ENCODE measurements around the gene TBC1D9.
A peak's percentile ranks its signal among the peaks of the same experiment; 100 is the strongest.
"Not testable (repeated sequence)": the region's sequence is repeated elsewhere in the genome, so short reads cannot be mapped to it uniquely, and the experiment has no call there.

Gene TBC1D9

DNA sequence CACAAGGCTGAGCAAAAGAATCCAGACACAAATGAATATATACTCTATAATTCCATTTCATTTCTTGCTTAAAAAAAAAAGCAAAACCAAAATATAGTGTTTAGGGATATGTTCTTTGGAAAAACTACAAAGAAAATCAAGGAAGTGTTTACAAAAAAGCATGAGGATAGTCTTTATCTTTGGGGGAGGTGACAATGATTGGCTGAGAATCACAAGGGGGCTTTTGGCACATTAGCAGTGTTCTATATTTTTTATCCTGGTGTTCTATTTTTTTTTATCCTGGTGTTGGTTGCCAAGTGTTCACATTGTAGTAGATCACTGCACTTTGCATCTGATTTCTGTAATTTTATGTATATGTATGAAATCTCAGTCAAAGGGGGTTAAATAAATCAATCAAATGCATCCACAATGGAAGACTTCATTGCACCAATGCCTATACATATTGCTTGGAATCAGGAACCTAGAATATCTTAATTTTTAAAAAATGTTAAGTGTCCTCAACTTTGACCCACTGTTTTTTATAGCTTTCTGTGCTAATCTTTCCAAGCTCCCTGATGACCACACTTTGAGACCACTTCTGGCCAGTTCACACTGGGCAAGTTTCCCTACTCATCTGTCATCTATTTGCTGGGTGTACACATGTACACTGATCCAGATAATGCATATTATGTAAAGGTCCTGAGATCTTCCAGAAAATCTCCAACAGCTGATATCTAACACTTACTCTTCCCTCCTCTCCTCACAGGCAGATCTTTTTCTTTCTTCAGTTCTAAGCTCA is 3.7 kb downstream of the TBC1D9 start:
- no peak for FAIRE-seq

DNA sequence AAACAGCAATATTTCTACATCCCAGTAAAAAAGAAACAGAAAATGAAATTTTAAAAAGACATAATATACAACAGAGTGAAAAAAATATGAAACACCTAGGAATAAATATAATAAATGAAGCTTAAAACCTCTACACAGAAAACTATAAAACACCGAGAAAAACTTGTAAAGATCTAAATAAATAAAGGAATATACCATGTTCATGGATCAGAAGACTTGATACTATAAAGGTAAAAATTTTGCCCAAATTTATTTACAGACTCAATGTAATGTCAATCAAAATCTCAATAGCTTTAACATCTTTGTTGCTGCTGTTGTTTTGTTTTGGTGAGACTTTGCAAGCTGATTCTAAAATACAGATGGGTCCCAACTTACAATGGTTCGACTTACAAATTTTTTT is 5.7 kb downstream of the TBC1D9 start:
- FAIRE-seq, result peak; percentile 5

DNA sequence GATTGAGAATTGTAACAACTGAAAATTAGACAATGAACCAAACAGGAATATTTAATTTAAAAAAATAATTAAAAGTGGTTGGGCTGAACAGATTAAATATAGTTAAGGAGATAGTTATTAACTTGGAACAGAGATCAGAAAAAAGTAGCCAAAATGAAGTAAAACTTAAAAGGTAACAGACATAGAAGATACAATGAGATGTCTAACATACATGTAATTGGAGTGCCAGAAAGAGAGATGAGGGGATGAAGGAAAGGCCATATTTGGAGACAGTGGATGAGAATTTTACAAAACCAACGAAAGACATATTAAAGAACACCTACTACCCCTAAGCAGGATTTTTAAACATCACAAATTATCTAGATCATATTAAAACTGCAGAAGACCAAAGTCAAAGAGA is 8.0 kb downstream of the TBC1D9 start:
- no peak for FAIRE-seq

DNA sequence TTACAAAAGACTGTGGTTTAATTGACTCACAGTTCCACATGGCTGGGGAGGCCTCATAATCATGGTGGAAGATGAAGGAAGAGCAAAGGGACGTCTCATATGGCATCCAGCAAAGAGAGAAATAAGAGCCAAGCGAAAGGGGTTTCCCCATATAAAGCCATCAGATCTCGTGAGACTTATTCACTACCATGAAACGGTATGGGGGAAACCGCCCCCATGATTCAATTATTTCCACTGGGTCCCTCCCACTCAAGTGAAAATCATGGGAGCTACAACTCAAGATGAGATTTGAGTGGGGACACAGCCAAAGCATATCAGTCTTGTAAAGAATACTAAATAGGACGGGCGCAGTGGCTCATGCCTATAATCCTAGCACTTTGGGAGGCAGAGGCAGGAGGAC is 9.6 kb downstream of the TBC1D9 start:
- FAIRE-seq, result not testable (repeated sequence)

DNA sequence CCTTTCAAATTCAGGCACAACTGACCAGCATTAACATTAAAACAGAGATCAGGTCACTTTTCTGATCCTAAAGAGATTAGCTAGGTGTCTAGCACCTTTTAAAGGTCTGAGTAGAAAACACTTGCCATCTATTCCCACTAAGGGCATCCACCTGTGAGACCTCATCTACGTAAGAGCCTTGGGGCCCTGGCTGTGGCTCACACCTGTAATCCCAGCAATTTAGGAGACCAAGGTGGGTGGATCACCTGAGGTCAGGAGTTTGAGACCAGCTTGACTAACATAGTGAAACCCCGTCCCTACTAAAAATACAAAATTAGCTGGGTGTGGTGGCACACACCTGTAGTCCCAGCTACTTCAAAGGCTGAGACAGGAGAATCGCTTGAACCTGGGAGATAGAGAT is 11.8 kb downstream of the TBC1D9 start:
- FAIRE-seq, result no peak

DNA sequence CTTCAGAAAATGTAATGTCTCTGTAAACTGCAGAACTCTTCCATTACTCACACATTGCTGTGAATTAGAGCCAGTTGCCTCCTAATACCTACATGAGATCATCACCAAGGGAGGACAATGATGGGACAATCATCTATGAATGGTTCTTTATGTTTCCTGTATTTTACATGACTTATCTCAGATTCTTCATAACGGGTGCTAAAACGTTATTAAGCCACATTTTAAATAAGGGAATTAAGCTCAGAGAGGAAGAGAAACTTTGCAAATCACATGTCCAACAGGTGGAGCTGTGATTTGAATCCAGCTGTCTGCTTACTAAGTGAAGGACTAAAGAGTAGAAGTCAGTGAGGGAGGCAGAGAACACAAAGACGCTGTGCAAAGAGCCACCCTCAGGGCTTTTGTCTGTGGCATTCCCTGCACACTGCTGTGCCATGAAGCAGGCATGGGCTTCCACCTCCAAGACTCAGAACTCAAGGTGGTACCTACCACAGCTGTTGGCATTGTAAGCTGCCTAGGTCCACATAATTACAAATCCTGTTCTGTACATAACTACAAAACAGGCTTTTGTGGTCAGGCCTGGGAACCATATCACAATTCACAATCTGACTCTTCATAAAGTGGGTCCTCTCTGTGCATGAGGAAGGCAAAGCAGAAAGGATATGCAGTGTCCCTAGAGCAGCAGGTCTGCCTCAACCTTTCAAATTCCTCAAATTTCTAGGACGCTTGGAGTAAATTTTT is 12.8 kb downstream of the TBC1D9 start:
- no peak for FAIRE-seq

DNA sequence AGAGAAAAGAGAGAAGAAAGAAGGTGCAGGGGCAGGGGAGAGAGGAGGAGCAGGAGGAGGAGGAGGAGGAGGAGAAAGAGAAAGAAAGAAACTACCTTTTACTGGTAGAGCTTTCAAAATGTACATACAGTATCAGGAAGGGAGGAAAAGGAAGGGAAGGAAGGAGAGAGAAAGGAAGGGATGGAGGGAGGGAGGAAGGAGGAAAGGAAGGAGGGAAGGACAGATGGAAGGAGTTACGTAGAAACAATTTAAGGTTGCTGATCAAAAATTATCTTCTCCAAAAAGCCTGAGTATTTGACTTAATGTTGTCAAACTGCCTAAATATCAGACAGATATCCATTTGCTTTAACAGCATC is 13.4 kb downstream of the TBC1D9 start:
- no peak for FAIRE-seq

DNA sequence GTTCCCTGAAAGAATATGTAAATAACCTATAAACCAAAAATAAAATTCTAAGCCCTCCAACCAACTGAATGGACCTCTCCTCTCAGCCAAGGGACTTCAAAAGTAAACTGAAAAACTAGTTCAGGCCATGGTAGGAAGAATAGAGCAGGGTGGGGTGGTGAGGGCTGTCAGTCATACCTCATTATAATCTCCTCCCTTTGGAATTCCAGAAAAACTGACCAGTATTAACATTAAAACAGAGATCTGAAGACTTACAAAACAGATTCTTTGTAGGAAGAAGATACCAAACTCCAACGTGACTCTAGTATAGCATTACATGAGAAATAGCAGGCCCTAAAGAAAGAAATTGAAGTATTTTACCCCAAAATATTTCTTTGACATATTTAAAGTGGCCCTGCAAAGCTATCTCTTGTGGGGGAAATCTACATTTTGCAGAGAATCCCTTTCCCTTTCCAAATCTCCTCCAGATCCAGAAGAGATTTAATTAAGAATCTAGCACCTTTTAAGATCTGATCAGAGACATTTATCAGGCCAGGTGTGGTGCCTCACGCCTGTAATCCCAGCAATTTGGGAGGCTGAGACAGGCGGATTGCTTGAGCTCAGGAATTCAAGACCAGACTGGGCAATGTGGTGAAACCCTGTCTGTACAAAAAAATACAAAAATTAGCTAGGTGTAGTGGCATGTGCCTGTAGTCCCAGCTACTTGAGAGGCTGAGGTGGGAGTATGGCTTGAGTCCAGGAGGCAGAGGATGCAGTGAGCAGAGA is 15.1 kb downstream of the TBC1D9 start:
- no peak for FAIRE-seq

DNA sequence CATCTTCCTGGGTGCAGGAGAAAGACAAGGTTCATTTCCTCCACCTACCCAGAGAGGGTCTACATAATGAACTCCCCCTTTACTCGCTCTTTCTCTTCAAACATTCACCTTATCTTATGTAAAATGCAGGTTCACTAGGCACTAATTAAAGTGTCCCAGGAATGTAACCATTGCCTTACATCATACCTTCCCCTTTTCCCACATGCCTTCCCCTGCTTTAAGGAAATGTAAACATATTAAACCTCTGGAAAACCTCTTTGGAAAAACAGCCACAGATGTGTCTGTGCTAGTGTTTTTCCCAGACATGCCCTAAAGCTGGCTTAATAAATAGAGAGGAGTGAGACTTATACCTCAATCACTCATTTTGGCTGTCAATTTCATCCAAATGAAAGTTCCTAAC is 15.8 kb downstream of the TBC1D9 start:
- no peak for FAIRE-seq

DNA sequence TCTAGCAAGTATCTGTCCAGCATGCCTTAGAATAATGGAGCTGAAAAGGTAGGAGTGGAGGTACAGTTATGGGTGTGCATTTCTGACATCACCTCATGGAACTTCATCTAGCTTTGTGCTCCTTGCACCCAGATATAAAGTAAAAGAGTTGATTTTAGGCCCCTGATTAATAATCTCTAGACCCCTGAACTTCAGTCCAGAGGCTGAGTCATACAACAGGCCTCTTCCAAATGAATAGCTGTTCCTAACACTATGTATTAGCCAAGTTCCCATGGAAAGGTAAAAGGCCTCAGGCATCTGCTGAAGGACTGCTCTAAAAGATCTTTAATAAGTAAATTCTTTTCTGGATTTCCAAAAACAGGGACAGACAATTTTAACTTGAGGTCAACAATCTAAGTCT is 16.2 kb downstream of the TBC1D9 start:
- no peak for FAIRE-seq

DNA sequence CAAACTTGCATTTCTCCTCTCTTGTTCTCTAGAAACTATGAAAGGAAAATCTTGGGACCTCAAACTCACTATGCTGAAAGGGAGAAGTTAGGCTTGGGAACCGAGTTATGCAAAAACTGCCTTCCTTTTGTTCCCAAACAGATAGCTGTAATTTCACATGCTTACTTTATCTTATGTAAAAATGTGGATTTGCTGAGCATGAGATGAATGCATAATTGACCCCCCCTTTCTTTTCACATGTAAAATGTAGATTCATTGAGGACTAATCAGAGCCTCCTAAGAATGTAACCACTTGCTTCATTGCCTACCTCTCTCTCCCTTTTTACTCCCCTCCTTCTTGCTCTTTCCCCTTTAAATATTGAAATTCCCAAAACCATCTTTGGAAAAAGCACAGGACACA is 18.0 kb downstream of the TBC1D9 start:
- FAIRE-seq, result no peak

DNA sequence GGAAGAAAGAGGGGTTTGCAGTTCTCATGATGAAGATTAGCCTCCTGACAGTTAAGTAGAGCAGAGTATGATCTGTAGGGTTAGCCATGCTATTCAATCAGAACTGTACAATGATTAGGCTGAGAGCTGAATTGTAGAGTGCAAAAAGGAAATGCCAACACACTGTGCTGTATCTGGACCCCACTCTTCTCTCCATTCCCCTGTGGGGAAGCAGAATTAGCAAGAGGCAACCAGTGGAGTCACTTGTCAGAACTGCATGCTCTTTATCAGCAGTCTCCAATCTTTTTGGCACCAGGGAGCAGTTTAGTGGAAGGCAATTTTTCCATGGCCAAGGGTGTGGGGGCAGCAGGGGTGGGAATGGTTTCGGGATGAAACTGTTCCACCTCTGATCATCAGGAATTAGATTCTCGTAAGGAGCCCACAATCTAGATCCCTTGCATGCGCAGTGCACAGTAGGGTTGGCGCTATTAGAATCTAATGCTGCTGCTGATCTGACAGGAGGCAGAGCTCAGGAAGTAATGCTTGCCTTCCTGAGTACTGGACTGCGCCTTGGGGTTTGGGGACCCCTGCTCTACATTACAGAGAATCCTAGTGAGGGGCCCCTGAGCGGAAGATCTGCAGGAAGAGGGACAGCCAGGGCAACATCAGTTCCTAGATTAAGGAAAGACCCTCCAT is 19.4 kb downstream of the TBC1D9 start:
- FAIRE-seq, result no peak

DNA sequence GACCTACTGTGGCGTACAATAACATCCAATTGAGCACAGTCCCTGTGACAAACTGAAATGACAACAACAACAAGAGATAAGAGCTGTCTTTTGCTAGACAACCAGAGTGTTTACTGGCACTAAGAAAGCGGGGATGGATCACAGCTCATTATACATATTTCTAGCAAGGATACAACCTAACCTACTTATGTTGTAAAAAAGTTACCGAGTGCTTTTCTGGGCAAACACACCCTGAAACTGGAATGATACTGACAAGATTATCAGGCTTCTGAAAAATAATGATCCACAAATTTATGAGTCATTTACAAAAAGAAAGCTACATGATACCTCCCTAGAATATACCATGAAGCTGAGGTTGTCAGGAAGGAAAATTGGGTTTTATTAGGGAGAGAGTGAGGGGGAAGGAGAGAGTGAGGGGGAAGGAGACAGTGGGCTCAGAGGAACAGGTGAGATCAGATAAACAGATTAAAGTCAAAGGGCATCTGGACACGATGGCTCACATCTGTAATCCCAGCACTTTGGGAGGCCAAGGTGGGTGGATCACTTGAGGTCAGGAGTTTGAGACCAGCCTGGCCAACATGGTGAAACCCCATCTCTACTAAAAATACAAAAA is 20.3 kb downstream of the TBC1D9 start:
- FAIRE-seq, result no peak

DNA sequence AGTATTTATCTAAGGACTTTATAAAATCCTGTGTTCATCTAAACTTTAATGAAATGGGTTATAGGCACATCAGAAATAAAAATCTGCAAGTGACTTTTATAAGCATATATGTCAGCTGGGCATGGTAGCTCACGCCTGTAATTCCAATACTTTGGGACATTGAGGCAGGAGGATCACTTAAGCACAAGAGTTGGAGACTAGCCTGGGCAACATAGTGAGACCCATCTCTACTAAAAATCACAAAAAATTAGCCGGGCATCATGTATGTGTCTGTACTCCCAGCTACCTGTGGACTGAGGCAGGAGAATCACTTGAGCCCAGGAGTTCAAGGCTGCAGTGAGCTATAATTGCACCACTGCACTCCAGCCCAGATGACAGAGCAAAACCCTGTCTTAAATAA is 20.9 kb downstream of the TBC1D9 start:
- FAIRE-seq, result no peak

DNA sequence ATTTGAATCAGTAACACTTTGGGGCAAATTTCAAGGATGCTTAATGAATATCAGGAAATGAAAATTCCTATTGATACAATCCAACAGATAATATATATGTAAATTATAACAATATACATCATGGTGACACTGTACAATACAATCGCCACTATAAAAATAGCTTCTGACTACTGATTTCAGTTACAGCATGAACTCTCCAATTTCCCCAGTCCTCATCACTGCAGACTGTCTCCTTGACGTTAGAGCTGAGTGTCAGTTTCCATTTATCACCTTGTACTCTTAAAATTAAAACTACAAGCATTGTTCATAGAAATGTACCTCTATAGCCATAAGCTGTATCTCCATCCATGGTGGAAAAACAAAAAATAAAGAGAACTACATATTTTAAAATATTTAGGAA is 23.4 kb downstream of the TBC1D9 start:
- FAIRE-seq, result no peak

DNA sequence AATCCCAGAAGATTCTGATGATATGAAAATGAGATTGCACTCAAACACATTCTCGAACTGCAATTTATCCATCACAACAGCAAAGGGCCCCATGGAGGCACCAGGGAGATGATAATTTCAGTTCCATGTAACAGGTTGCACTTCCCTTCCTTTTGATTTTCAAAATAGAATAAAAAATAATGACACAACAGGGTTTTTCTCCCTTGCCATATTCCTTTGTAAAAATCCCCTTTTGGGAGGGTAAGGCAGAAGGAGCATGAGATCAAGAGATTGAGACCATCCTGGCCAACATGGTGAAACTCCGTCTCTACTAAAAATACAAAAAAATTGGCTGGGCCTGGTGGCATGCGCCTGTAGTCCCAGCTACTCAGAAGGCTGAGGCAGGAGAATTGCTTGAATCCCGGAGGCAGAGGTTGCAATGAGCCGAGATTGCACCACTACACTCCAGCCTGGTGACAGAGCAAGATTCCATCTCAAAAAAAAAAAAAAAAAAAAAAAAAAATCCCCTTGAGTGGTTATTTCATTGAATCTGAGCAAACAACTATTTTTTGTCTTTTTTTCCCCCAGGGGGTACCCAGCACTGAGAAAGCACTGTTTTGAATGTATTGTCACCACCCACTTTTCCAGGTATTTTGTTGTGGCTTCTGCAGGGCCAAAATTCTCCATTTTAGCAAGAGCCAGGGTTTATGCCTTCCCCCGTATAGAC is 26.7 kb downstream of the TBC1D9 start:
- no peak for FAIRE-seq

DNA sequence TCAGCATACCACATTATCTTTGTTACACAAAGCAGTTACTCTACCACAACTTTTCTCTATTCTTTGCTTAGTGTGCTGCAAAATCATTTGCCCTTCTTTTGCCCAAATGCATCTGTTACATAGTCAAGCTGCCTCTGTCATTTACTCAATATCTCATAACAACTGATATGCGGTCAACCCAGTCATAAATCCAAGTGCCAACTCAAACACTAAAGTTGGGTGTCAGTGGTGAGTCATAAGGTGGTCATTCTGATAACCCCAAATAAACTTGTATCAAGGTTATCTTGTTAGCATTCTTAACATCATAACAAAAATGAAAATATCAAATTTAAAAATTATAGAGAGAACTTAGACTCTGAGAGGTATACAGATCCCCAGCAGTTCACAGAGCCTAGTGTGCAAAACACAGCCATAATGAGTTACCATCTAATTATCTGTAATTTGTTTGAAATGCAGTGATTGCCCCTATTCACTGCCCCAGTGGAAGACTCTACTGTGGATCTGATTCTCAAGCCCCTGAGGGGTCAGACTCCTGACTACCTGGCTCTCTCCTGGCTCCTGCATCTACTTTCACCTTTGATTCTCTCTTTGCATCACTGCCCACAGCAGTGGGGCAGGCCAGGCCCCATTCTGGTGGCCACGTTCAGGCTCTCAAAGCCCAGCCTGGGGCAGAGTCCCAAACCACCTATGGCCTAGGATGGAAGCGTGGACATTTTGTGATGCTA is 29.2 kb downstream of the TBC1D9 start:
- FAIRE-seq, result no peak

DNA sequence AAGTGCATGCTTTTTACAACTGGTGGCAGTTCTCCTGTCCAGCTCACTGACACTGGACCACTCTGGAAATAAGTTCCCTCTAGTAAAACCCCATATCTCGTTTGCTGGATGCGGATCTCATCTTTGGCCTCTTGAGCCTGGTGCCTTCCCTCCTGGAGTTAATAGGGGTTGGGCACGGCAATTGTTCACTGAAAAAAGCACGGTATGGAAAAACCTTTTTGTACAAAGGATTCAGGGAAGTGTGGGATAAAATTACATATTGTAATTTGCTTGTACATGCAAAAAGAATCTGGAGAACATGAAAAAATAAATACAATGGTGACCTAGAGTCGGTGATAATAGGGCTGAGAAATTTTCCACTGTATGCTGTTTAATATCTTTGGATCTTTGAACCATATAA is 30.6 kb downstream of the TBC1D9 start:
- no peak for FAIRE-seq

DNA sequence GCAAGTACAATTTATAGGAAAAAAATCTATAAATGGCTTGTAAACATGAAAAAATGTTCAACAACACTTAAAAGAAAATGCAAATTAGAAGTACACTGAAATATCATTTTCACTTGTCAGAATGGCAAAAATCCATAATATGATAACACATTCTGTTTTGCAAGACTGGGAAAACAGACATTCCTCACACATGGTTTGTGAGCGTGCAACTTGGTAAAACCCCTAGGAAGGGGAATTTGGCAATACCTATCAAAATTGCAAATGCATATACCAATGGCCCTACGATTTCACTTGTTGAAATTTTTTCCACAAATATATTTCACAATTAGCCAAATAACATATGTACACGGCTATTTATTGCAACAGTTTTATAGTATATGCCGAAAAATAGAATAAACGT is 31.4 kb downstream of the TBC1D9 start:
- no peak for FAIRE-seq

DNA sequence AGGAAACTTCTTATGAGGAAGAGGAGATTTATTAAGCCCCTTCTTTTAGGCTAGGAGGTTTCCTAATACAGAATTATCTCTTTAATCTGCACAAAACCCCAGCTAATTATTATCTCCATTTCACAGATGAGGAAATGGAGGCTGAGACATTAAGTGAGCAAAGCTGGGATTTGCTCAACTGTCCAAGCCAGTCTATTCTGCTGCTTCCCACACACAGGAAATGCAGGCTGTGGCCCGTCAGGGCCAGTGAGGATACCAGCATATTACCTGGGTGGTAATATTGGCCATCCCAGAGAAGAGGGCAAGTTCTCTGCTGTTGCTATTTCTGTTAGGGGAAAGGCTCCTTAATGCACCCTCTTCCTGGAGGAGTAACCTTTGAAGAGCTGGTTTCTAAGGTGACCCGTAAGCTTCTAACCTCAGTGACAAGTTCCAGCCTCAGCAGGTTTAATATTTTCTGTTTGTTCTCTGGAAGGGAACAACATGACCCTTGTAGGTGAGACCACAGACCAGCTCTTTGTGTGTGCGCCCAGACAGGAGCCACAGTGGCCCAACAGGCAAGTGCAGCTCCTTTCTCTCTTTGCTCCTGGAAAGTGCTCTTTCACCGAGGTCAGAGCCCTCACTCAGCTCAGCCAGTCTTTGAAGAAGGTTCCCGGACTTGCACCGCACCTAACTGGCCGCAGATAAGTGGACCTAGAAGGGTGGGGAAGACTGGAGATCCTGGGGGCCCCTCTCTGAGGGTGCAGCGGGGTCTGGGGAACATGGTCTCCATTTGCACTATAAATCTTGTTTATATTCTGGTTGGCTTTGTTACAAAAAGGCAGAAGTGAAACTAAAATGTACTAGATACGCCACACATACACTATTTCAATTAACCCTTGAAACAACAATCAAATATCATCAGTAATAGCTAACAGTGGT is 35.5 kb downstream of the TBC1D9 start:
- no peak for FAIRE-seq

All from islet of Langerhans (tissue), 1 donor.